HL-60/S4 treated with phorbol 12-myristate 13-acetate at 8.2 ng/mL for 4 days and 3 days (cell line): ENCODE results near the gene PCDHA10.

Experiments used
- in situ Hi-C: fragments of 300-500 bp; cut with MboI; formaldehyde crosslinking; loops from 2 replicates; pipeline ENCODE4 v1.15.0; 2022; ENCODE audit warnings: low sequenced_read_pairs

PCDHA10 gene

DNA sequence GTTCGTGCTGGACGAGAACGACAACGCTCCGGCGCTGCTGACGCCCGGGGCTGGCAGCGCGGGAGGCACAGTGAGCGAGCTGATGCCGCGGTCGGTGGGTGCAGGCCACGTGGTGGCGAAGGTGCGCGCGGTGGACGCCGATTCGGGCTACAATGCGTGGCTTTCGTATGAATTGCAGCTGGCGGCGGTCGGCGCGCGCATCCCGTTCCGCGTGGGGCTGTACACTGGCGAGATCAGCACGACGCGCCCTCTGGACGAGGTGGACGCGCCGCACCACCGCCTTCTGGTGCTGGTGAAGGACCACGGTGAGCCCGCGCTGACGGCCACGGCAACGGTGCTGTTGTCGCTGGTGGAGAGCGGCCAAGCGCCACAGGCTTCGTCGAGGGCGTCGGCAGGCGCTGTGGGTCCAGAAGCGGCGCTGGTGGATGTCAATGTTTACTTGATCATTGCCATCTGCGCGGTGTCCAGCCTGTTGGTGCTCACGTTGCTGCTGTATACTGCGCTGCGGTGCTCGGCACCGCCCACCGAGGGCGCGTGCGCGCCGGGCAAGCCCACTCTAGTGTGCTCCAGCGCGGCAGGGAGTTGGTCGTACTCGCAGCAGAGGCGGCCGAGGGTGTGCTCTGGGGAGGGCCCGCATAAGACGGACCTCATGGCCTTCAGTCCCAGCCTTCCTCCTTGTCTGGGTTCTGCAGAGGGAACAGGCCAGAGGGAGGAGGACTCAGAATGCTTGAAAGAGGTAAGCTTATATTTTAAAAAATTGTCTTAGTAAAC, 28.4 kb downstream of the PCDHA10 start:
- in situ Hi-C loops, result no loop called here

DNA sequence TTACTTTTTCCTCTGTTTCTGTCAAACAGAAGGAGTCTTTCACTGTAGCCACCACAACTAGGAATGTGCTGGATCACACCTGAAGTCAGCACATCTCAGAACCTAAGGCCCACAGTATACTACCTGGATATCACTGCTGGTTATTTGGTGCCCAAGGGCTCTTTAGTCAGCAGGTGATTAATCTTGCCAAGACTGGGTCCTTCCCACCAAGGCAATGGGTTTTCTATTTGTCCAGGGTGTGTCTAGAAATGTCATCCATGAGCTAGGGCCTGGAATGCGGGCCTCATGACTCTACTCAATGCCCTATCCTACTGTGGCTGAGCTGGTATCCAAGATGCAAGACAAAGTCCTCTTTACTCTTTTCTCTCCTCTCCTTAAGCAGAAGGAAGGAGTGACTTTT, 60.6 kb downstream of the PCDHA10 start:
- in situ Hi-C loops, result no loop called here
